HK-2 (cell line): ENCODE measurements around the gene ASTN2.

Experiments used
- DNase-seq: peaks from one replicate; pipeline ENCODE4 v3.0.0-alpha.2; 2018; ENCODE audit not compliant: unreplicated experiment

Gene ASTN2

GRCh38 chr9:117415358-117415914, 579 bp upstream of the ASTN2 start:
- no peak for DNase-seq

- DNase-seq, result peak; percentile 54
Measured at GRCh38 chr9:117414220-117414905, 494 bp downstream of the ASTN2 start.

- DNase-seq, result no peak
Measured at GRCh38 chr9:117413346-117414219, 1.3 kb downstream of the ASTN2 start.

- no peak for DNase-seq
Measured at GRCh38 chr9:117412841-117413240, 2.0 kb downstream of the ASTN2 start.

GRCh38 chr9:117412006-117412715, 2.7 kb downstream of the ASTN2 start:
- no peak for DNase-seq

- peak; percentile 31 for DNase-seq
Measured at GRCh38 chr9:117411547-117411946, 3.3 kb downstream of the ASTN2 start.

GRCh38 chr9:117409321-117409720, 5.5 kb downstream of the ASTN2 start:
- no peak for DNase-seq

GRCh38 chr9:117407436-117408022, 7.3 kb downstream of the ASTN2 start:
- DNase-seq, result no peak

- DNase-seq, result no peak
Measured at GRCh38 chr9:117405950-117406705, 8.7 kb downstream of the ASTN2 start.

- DNase-seq, result no peak
Measured at GRCh38 chr9:117403848-117404247, 11.0 kb downstream of the ASTN2 start.

- DNase-seq, result no peak
Measured at GRCh38 chr9:117403403-117403811, 11.4 kb downstream of the ASTN2 start.

GRCh38 chr9:117400171-117400570, 14.7 kb downstream of the ASTN2 start:
- DNase-seq, result no peak

GRCh38 chr9:117395151-117395650, 19.7 kb downstream of the ASTN2 start:
- no peak for DNase-seq

GRCh38 chr9:117394655-117395054, 20.2 kb downstream of the ASTN2 start:
- DNase-seq, result no peak

- no peak for DNase-seq
Measured at GRCh38 chr9:117392992-117393391, 21.9 kb downstream of the ASTN2 start.

GRCh38 chr9:117387422-117387821, 27.4 kb downstream of the ASTN2 start:
- no peak for DNase-seq

GRCh38 chr9:117379341-117379740, 35.5 kb downstream of the ASTN2 start:
- no peak for DNase-seq

- no peak for DNase-seq
Measured at GRCh38 chr9:117377046-117377445, 37.8 kb downstream of the ASTN2 start.

- no peak for DNase-seq
Measured at GRCh38 chr9:117375956-117376355, 38.9 kb downstream of the ASTN2 start.

- DNase-seq, result no peak
Measured at GRCh38 chr9:117374076-117374725, 40.7 kb downstream of the ASTN2 start.
